Neural progenitor cell (in vitro differentiated cells): ENCODE results near the gene CNTN5. TPM values are rescaled to one million over a fixed set of nuclear protein-coding genes. Genes with fewer than 3 reads are reported as not detected.

Experiments
- DNase-seq: peaks from one replicate; pipeline ENCODE4 v3.0.0-alpha.2; 2016; ENCODE audit warnings: low spot score
- H2AFZ ChIP-seq: fragments of 200-600 bp; sonication (generic); replicated peaks from 2 replicates; pipeline ENCODE4 v1.6.1; 2016; ENCODE audit warnings: antibody characterized with exemption
- H3F3A ChIP-seq: fragments of 200-600 bp; sonication (generic); 2 replicates; pipeline ENCODE4 v1.6.1; 2016; ENCODE audit warnings: antibody characterized with exemption, low read depth
- H3K27ac ChIP-seq: fragments of 200-600 bp; sonication (generic); 2 replicates; pipeline ENCODE4 v1.5.1; 2016; ENCODE audit warnings: mild to moderate bottlenecking
- H3K27me3 ChIP-seq: fragments of 200-600 bp; sonication (generic); 2 replicates; pipeline ENCODE4 v1.6.1; 2016; ENCODE audit warnings: mild to moderate bottlenecking, moderate library complexity
- H3K36me3 ChIP-seq: fragments of 200-600 bp; sonication (generic); 2 replicates; pipeline ENCODE4 v1.5.1; 2016
- H3K4me1 ChIP-seq: fragments of 200-600 bp; sonication (generic); 2 replicates; pipeline ENCODE4 v1.6.1; 2016; ENCODE audit warnings: mixed run types
- H3K4me2 ChIP-seq: fragments of 200-600 bp; sonication (generic); 2 replicates; pipeline ENCODE4 v1.6.1; 2016
- H3K4me3 ChIP-seq: fragments of 200-600 bp; sonication (generic); 2 replicates; pipeline ENCODE4 v1.5.1; 2016
- H3K79me2 ChIP-seq: fragments of 200-600 bp; sonication (generic); 2 replicates; pipeline ENCODE4 v1.6.1; 2016; ENCODE audit warnings: low read depth
- H3K9ac ChIP-seq: fragments of 200-600 bp; sonication (generic); 2 replicates; pipeline ENCODE4 v1.6.1; 2016
- H3K9me3 ChIP-seq: fragments of 200-600 bp; sonication (generic); 2 replicates; pipeline ENCODE4 v1.5.1; 2016; ENCODE audit warnings: low read depth
- H4K20me1 ChIP-seq: fragments of 200-600 bp; sonication (generic); 2 replicates; pipeline ENCODE4 v1.6.1; 2016; ENCODE audit warnings: low read depth
- H3K27ac Mint-ChIP-seq: 3 replicates; pipeline ENCODE4 v1.8.0; 2021; ENCODE audit warnings: mixed read lengths
- H3K27me3 Mint-ChIP-seq: 2 replicates; pipeline ENCODE4 v1.8.0; 2022; ENCODE audit warnings: low read depth, mild to moderate bottlenecking, inconsistent platforms, moderate library complexity, mixed read lengths; ENCODE audit not compliant: insufficient read depth
- H3K36me3 Mint-ChIP-seq: 3 replicates; pipeline ENCODE4 v1.8.0; 2021; ENCODE audit warnings: mixed read lengths
- H3K4me1 Mint-ChIP-seq: 3 replicates; pipeline ENCODE4 v1.8.0; 2021; ENCODE audit warnings: mixed read lengths
- H3K4me3 Mint-ChIP-seq: 3 replicates; pipeline ENCODE4 v1.8.0; 2021; ENCODE audit warnings: mild to moderate bottlenecking, moderate library complexity, mixed read lengths
- H3K9me3 Mint-ChIP-seq: 3 replicates; pipeline ENCODE4 v1.8.0; 2020; ENCODE audit warnings: mixed read lengths
- EZH2 ChIP-seq: fragments of 200-600 bp; sonication (generic); IDR thresholded peaks from 2 replicates; pipeline ENCODE4 v1.6.1; 2017; ENCODE audit warnings: antibody characterized with exemption, mild to moderate bottlenecking, moderate library complexity
- EZH2phosphoT487 ChIP-seq: fragments of 200-600 bp; sonication (generic); IDR thresholded peaks from 2 replicates; pipeline ENCODE4 v1.6.1; 2017; ENCODE audit warnings: antibody characterized with exemption
- total RNA-seq: library from RNA; depleted of rRNA; stranded (reverse); fragments of >200 nt; gene quantifications from 2 replicates; pipeline ENCODE4 v1.2.3, GENCODE V29; 2015; ENCODE audit warnings: low replicate concordance
- TF ChIP-seq, protein P1 (sequence below): fragments of 200-600 bp; sonication (generic); IDR thresholded peaks from 2 replicates; pipeline ENCODE4 v1.5.1; 2017; ENCODE audit warnings: antibody characterized with exemption, mild to moderate bottlenecking

The CNTN5 gene
- total RNA-seq, 1 donor from 2014 or later = 0.19 TPM

DNA sequence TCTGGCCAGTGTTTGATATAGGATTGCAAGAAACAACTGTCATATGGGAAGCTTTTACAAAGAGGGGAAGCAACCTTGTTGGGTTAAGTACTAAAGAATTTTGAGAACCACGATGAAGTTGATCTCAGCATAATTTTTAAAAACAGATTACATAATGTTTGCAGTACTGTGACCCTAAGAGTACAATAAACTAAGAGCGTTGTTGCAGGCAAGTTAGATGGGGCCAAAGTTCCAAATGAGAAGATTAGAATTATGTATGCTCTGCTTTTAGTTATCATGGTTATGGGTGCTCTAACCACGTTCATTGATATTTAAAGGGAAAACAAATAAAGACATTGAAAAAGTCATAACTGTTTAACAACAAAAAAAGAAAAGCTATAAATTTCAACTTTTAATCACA, 177.5 kb downstream of the CNTN5 start:
- no peak overlapping the region for H3K27ac Mint-ChIP-seq
- Histone ChIP-seq H3K79me2 (no peaks in the 10 kb centered on the region), H3F3A (no peaks in the 10 kb centered on the region), H3K36me3 (no peaks in the 10 kb centered on the region), H3K9ac (no peak overlapping the region), H3K4me2 (no peak overlapping the region), H4K20me1 (no peaks in the 10 kb centered on the region), H2AFZ (no peak overlapping the region), H3K27ac (no peak overlapping the region), H3K4me1 (no peaks in the 10 kb centered on the region), H3K27me3 (no peaks in the 10 kb centered on the region), H3K9me3 (no peaks in the 10 kb centered on the region), H3K4me3 (no peak overlapping the region)
- no peaks in the 10 kb centered on the region for H3K27me3 Mint-ChIP-seq
- H3K4me3 Mint-ChIP-seq = no peak overlapping the region
- TF ChIP-seq, protein P1, sequence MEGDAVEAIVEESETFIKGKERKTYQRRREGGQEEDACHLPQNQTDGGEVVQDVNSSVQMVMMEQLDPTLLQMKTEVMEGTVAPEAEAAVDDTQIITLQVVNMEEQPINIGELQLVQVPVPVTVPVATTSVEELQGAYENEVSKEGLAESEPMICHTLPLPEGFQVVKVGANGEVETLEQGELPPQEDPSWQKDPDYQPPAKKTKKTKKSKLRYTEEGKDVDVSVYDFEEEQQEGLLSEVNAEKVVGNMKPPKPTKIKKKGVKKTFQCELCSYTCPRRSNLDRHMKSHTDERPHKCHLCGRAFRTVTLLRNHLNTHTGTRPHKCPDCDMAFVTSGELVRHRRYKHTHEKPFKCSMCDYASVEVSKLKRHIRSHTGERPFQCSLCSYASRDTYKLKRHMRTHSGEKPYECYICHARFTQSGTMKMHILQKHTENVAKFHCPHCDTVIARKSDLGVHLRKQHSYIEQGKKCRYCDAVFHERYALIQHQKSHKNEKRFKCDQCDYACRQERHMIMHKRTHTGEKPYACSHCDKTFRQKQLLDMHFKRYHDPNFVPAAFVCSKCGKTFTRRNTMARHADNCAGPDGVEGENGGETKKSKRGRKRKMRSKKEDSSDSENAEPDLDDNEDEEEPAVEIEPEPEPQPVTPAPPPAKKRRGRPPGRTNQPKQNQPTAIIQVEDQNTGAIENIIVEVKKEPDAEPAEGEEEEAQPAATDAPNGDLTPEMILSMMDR = no peak
- no peak for TF ChIP-seq EZH2
- TF ChIP-seq EZH2phosphoT487 = no peak
- H3K36me3 Mint-ChIP-seq = no peaks in the 10 kb centered on the region
- H3K4me1 Mint-ChIP-seq = no peaks in the 10 kb centered on the region
- no peak for DNase-seq
- H3K9me3 Mint-ChIP-seq = no peaks in the 10 kb centered on the region

GRCh38 chr11:99199341-99199740, 178.6 kb downstream of the CNTN5 start:
- Histone ChIP-seq H2AFZ (no peak overlapping the region), H3K4me3 (no peak overlapping the region), H3K4me1 (no peaks in the 10 kb centered on the region), H3K36me3 (no peaks in the 10 kb centered on the region), H4K20me1 (no peaks in the 10 kb centered on the region), H3K4me2 (no peak overlapping the region), H3F3A (no peaks in the 10 kb centered on the region), H3K27me3 (no peaks in the 10 kb centered on the region), H3K9me3 (no peaks in the 10 kb centered on the region), H3K27ac (no peak overlapping the region), H3K9ac (no peak overlapping the region), H3K79me2 (no peaks in the 10 kb centered on the region)
- H3K9me3 Mint-ChIP-seq = no peaks in the 10 kb centered on the region
- TF ChIP-seq, protein P1 = no peak
- TF ChIP-seq EZH2 = no peak
- TF ChIP-seq EZH2phosphoT487 = no peak
- no peaks in the 10 kb centered on the region for H3K4me1 Mint-ChIP-seq
- no peak overlapping the region for H3K4me3 Mint-ChIP-seq
- no peak overlapping the region for H3K27ac Mint-ChIP-seq
- no peaks in the 10 kb centered on the region for H3K27me3 Mint-ChIP-seq
- H3K36me3 Mint-ChIP-seq = no peaks in the 10 kb centered on the region
- no peak for DNase-seq

DNA sequence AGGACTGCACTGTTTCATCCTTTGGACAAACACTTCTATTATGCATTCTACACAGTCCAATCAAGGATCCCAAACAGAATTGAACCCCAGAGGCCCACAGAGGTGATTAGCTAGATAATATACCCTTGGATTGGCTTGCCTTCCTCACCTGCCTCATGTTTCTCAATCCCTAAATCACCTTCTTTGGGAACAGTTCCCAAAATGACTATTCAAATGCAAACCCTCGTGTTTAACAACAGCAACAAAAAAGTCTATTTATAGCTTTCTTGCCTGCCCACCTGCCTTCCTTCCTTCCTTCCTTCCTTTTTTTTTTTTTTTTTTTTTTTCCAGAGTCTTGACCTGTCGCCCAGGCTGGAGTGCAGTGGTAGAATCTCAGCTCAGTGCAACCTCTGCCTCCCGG, 180.0 kb downstream of the CNTN5 start:
- no peak overlapping the region for H3K27ac Mint-ChIP-seq
- no peak overlapping the region for H3K4me3 Mint-ChIP-seq
- no peak overlapping the region for H3K4me2 ChIP-seq
- H3K36me3 Mint-ChIP-seq = no peaks in the 10 kb centered on the region
- H3K9me3 ChIP-seq = no peaks in the 10 kb centered on the region
- no peaks in the 10 kb centered on the region for H3K79me2 ChIP-seq
- H3F3A ChIP-seq = no peaks in the 10 kb centered on the region
- no peaks in the 10 kb centered on the region for H3K36me3 ChIP-seq
- H3K27me3 Mint-ChIP-seq = no peaks in the 10 kb centered on the region
- H3K4me1 Mint-ChIP-seq = no peaks in the 10 kb centered on the region
- H3K4me3 ChIP-seq = no peak overlapping the region
- H3K9me3 Mint-ChIP-seq = no peaks in the 10 kb centered on the region
- no peak for DNase-seq
- H3K9ac ChIP-seq = no peak overlapping the region
- no peaks in the 10 kb centered on the region for H4K20me1 ChIP-seq
- no peak overlapping the region for H2AFZ ChIP-seq
- no peaks in the 10 kb centered on the region for H3K27me3 ChIP-seq
- TF ChIP-seq, protein P1 = no peak
- TF ChIP-seq EZH2phosphoT487 = no peak
- TF ChIP-seq EZH2 = no peak
- no peak overlapping the region for H3K27ac ChIP-seq
- no peaks in the 10 kb centered on the region for H3K4me1 ChIP-seq

DNA sequence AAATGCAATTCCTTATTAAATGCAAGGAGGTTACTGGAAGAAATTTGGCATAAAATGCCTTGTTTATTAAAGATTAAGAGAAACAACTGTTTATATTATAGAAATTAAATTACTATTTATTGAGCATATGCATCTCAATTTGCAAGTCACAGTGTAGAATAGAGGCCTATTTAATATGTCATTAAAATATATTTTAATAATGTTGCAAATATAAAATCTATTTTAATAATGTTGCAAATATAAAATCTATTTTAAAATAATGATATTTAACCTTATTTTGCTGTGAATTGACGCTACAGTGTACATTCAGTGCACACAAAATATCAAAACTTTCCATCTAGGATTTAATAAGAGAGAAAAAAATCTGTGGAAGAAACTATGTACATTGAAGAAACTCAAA, 188.1 kb downstream of the CNTN5 start:
- TF ChIP-seq EZH2phosphoT487 (no peak), EZH2 (no peak)
- TF ChIP-seq, protein P1 = no peak
- Histone ChIP-seq H3K36me3 (no peaks in the 10 kb centered on the region), H3K9me3 (no peaks in the 10 kb centered on the region), H3K79me2 (no peaks in the 10 kb centered on the region), H3K27ac (no peak overlapping the region), H3K27me3 (no peaks in the 10 kb centered on the region), H4K20me1 (no peaks in the 10 kb centered on the region), H3K9ac (no peak overlapping the region), H3F3A (no peaks in the 10 kb centered on the region), H3K4me3 (no peak overlapping the region), H3K4me1 (no peaks in the 10 kb centered on the region), H2AFZ (peak overlapping the region; percentile 45), H3K4me2 (no peak overlapping the region)
- Mint-ChIP-seq H3K27me3 (no peaks in the 10 kb centered on the region), H3K27ac (no peak overlapping the region), H3K36me3 (no peaks in the 10 kb centered on the region), H3K9me3 (no peaks in the 10 kb centered on the region), H3K4me3 (no peak overlapping the region), H3K4me1 (no peaks in the 10 kb centered on the region)
- no peak for DNase-seq
